HG03196 (cell line): ENCODE measurements around the gene PTMA.
"Not testable (repeated sequence)": the region's sequence is repeated elsewhere in the genome, so short reads cannot be mapped to it uniquely, and the experiment has no call there.

Source experiments
- ATAC-seq: cut with Tn5 transposase; IDR thresholded peaks from one replicate; pipeline ENCODE4 v1.9.1; 2021; ENCODE audit not compliant: unreplicated experiment

Gene PTMA

GRCh38 chr2:231691251-231691772 lies 17.0 kb upstream of the PTMA start:
- no peak for ATAC-seq

GRCh38 chr2:231692847-231693246 lies 15.5 kb upstream of the PTMA start:
- ATAC-seq = no peak

- ATAC-seq = no peak
Measured at GRCh38 chr2:231693956-231694355, 14.4 kb upstream of the PTMA start.

- no peak for ATAC-seq
Measured at GRCh38 chr2:231696004-231696367, 12.3 kb upstream of the PTMA start.

- no peak for ATAC-seq
Measured at GRCh38 chr2:231699006-231699405, 9.3 kb upstream of the PTMA start.

GRCh38 chr2:231701456-231702373 lies 6.6 kb upstream of the PTMA start:
- no peak for ATAC-seq

GRCh38 chr2:231704017-231704416 lies 4.3 kb upstream of the PTMA start:
- no peak for ATAC-seq

- peak; percentile 37 for ATAC-seq
Measured at GRCh38 chr2:231706731-231707624, 1.3 kb upstream of the PTMA start.

- no peak for ATAC-seq
Measured at GRCh38 chr2:231707625-231707926, 749 bp upstream of the PTMA start.

- no peak for ATAC-seq
Measured at GRCh38 chr2:231708773-231709635, 679 bp downstream of the PTMA start.

- no peak for ATAC-seq
Measured at GRCh38 chr2:231709636-231709980, 1.3 kb downstream of the PTMA start.

GRCh38 chr2:231709981-231710798 lies 1.9 kb downstream of the PTMA start:
- peak; percentile 18 for ATAC-seq

GRCh38 chr2:231710799-231711676 lies 2.7 kb downstream of the PTMA start:
- no peak for ATAC-seq

GRCh38 chr2:231711677-231712450 lies 3.5 kb downstream of the PTMA start:
- ATAC-seq = no peak

GRCh38 chr2:231712451-231713021 lies 4.2 kb downstream of the PTMA start:
- ATAC-seq = not testable (repeated sequence)

GRCh38 chr2:231713406-231713729 lies 5.0 kb downstream of the PTMA start:
- ATAC-seq = not testable (repeated sequence)

- ATAC-seq = peak; percentile 25
Measured at GRCh38 chr2:231713730-231714638, 5.7 kb downstream of the PTMA start.
